ENCODE data around the gene KY.

The KY gene

DNA sequence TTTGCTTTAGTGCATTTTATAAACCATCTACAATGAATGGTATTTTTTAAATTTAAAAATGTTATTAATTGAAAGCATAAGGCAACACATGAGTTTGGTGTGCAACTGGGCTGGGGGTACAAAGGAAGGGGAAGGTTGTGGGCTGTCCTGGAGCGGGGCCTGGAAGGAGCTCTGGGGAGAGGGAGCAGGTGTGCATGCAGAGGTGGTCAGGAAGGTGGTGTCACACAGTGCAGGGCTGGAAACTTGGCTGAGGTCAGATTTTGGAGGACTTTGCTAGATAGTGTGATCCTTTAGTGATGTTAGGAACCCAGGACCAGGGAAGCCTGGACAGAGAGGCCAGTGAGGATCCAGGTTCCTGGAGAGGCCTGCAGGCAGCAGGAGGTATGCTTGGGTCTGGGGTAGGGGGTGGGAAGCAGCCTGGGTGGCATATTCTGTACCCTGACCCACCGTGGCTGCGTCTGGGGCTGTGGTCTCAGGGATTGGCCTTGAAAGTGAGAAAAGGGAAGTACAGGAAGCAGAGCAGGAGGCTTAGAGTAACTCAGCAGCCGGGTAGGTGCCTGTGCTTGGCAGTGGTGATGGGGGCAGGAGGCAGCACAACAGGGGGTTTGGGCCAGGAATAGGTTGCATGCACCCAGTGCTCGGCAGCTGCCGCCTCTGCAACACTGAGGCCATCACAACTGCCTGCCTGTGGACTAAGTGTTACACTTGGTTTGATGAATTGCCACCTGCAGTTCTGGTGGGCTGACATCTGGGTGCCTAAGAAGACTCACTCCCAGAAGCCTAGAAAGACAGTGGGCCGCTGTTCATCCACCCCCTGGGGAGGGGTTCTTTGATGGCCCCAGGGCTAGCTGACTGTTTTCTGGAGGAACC, 33.0 kb downstream of the KY start:
- DNase-seq = no peak

DNA sequence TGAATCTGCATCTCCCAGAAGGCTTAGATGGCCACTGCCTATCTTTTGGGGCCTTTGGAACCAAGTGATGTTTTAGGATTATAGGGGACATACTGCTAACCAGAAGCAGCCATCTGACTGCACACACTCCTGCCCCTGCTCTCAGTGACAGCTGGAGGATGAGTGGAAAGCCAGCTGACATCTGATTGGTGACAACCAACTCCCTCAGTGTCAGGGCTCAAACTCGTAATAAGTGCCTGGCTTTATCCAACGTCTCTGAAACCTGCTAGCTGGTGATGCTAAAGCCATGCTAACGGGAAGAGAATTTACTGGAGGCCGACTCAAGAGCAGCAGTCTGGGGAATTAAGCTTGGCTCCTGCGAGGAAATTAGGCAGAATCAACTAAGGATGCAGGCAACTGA, 35.1 kb downstream of the KY start:
- DNase-seq = no peak

DNA sequence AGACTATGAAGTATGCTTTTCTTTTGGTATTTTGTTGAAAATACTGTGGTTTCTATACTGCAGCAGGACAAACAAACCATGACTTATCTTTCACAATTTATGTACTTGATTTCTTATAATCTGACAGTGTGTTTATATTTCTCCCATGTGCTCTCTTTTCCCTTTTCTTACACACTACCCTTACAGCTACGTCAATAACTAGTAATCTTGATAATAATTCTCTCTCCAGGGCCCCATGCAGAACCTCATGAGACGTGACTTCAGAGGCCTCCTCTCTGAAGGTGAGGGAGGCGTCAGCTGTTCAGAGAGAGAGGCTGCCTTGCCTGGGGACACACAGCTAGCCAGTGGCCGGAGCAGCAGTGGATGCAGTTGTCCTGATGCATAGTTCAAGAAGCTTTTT, 35.9 kb downstream of the KY start:
- no peak for DNase-seq

DNA sequence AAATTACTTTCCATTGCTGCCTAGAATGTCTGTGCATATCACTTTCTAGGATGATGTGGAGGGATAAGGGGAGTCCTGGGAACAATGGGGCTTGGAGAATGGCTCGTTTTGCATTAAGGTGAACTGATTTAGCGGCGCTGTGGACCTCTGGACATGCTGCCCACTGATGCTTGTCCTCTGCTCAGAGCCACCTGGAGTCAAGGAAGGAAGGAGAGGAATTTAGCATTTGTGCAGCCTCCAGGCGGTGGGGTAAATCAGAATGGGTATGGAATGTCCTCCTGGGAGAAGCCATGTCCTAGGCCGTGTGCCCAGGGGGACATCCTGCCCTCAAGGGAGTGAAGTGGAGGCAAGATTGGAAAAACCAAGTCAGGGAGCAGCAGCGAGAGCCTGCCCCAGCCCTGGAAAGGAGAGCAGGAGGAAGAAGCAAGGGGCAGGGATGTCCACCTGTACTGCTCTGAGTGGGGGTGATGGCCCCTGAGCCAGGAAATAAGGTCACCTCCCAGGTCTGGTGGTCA, 37.8 kb downstream of the KY start:
- DNase-seq = no peak

DNA sequence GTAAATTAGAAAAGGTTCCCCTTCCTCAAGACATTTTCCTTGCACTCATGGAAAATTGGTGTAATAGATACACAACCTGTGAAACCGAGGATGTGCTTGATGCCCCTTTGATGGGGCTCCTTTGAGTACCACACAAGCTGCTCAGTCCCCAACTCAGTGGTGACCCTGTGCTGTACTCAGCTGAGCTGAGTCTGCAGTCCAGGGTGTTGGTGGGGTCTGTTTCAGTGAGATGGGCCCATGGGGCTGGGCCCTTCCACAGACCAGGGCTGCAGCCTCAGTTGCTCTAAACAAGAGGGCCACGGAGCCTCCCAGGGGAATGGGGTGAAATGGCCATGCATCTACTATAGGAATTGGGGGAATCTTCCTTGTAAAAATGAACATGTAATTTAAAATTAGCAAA, 39.3 kb downstream of the KY start:
- no peak for DNase-seq

DNA sequence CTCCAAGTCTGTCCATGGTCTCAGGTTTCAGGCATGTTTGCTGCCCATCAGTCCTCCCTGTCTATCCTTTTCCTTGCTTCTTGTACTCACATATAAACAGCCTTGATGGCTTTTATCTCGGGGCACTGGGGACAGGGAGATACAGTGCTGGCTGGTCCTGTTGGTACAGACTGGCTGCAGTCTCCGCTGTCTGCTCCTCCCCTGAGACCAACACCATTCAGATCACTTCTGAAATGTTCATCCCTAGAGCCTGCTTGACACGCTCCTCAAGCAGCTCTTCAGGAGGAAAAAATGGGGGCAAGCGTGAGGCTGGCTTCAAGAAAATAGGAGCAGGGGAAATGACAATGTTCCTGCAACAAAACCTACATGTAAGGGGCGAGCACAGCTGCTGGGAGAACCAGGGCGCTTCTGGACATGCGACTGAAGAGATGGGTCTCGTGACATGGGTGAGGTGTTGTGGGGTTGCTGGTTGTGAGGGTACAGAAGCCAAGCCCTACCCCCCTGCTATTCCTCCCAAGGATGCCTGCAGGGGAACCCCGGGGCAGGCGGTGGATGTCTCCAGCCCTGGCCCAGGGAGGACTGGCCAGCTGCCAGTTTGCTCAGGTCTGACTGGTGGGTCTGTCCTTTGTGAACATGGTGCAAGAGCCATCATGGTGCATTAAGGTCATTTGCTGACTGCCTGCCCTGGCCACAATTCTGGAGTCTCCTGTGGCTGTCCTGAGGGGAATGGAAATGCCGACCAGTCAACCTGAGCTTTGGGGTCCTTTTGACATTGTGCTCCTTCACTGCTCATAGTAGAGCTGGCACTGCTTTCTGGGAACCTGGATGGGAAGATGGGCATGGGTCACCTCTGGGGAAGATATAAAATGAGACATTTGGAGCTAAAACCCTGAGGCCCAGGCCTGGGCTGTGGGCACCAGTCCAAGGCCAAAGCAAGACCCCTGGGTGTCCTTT, 40.1 kb downstream of the KY start:
- DNase-seq = no peak

DNA sequence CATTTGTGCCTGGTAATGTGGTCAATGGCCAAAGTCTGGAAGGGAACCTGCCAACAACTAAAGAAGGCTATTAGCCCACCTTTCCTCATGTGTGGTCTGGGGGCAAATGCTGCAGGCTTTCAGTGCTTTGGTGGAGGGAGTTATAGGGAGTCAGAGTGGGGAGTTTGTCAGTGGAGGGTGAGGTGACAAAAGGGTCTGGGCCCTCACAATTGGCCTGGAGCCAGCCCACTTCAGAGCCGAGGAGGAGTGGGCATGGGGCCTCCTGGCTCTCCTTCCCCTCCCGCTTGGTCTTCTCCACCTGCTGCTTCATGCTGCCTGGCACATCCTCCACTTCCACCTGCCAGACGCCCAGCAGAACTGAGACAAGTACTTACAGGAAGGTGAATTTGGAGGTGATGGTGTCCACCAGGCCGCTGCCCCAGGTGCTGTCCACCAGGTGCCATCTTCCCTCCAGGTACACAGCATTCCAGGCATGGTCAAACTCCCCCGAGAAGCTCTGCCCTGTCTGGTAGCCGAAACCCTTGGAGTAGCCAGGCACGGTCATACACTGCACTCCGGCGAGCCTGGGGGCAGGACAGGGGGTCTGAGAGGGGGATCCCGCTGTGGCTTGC, 40.9 kb downstream of the KY start:
- no peak for DNase-seq

DNA sequence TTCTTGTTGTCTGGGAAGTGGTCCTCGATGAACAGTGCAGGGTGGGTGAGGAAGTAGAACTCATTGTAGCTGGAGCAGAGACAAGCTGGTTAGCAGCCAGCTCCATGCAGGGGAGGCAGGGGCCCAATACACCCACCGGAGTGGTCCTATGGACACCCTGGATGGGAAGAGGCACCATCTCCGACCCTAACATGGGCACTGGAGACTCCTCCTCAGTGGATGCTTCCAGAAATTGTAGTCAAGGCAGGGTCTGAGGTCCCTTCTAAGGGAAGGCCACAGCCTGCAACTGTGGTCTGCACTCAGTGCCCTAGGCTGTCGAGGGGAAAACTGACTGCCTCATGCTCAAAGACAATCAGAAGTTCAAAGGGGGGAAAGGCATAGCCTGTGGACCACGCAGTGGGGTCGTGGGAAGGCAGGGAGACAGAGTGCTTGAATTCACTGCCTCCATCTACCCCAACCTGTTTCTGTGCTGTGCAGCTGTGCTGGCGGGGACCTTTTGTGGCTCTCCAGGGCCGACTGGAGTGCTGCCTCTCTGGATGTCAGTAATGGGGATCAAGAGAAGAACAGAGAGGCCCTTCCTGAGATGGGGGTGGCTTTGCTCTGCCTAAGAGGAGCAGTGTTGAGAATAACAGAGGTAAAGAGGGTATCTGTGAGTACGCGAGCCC, 41.9 kb downstream of the KY start:
- DNase-seq = no peak

DNA sequence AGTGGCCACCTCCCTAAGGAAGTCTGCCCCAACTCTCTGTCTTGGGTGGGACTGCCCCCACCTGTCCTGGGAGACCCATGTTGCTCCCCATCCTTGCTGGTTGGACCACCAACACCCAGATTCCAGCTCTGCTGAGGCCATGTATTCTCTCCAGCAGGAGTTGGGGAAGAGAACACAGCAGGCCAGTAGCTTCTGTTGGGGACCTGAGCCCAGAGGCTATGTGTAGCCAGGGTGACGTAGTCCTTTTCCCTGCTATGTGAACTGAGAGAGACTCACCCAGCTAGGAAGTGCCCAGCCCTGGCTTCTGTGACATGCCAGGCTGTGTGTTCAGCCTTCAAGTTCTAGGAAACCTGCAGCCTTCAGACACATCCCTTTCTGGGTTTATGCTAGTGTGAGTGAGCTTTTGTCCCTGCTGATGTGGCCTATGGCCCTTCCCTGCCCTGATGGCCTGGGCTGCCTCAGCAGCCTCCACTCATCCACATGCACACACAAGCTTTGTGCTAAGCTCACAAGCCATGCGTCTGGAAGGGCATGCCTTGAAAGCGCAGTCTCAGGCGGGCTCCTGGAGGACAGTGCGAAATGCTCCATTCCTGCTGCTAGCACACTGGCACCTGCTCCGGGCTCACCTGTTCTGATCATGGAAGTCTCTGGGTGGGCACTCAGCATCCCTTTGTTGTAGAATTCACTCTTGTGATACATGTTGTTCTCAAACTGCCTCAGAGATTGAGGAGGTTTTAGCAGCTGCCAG, 42.6 kb downstream of the KY start:
- DNase-seq = no peak

DNA sequence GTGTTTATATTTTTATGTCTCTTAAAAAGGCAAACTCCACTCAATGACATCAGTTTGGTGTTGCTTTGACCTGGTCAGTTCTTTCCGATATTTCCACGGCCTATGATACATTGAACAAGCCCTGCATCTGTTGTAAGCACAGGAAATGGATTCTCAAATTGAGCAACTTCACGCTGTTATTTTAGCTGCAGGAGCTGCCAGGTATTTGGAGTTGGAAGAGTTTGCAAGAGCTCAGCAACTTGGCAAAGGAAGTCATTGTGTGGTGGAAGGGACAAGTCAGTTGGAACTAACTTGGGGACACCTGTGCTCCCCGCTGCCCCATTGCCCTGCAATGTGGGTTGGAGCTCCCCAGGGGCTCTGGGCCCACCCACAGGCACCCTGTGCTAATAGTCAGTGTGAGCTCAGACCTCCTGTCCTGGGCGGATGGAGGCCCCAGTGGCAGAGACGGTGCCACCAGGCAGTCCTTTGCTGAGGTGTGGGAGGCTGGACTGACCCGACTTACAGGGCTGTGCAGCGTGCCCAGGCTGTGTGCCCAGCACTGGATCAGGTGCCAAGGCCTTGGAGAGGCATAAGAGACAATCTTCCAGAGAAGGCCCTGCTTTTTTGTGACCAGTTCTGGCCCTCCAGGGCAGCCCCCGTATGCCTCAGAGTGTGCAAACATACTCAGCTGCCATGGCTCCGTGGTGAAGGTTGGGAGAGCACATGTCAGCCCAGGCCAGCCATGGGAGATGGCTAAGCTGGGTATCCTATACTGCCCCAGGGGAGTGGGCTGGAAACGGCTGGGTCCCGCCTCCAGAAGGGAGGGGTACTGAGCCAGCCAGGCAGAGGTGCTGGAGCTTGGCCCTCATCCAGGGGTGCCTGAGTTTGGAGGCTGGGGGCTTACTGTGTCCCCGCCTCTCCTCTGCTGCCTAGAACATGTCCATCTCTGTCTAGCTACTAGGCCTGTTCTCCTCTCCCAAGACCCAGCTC, 43.5 kb downstream of the KY start:
- DNase-seq = no peak

DNA sequence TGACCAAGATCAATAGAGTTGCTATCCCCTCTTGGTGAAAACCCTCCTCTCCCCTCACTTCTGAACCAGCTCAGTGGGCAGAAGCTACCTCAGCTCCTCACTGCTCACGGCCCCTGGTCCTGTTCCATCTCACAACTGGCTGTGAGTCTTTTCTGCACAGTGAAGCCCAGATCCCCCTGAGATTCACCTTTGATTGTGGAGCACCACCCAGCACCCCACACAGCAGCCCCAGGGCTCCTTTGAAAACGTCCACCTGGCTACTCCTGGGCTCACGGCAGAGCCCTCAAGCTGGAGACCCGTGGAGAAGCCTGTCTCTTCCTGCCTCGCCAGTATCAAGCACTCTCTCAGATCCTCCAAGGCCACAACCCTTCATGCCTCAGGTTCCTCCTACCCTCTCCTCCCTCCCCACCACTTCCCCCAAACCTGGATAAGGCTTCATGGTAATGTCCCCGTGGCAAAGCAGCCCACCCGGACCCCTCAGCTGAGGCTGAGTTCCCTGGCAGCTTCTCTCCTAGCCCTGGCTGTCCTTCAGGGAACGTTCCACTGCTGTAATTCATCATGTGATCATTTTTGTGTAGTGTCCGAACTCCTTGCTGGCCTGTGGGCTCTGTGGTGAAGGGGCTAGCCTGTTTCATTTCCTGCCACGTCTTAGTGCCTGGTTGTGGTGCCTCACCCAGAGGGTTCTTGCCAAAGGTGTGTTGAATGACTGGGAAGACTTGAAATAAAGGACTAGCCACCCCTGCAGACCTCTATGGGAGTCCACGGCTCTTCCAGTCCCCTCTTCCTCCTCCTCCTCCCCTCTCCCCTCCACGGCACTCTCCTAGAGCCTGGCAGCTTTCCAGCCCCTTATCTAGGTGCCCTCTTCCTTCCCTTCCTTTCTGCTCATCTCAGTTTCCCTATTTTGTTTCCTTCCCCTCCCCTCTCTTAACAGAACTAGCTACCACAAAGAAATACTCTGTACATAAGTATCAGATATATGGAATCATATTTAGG, 44.5 kb downstream of the KY start:
- no peak for DNase-seq

DNA sequence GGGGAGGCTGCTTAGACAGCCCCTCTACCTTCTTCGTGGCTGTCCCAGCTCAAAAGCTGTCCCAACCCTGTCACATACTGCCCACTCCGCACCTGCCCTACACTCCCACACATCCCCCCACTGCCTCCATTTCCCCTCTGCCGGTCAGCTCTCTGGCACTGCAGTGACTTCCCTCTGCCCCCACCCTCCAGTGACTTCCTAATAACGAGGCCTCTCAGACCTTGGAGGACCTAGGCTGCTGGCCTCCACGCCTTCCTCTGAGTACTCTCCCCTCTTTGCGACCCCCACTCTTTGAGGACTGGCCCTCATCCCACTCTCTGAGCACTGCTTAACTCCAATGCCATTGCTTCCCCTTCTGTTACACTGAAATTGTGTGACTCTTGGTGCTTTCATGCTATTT, 45.3 kb downstream of the KY start:
- no peak for DNase-seq

DNA sequence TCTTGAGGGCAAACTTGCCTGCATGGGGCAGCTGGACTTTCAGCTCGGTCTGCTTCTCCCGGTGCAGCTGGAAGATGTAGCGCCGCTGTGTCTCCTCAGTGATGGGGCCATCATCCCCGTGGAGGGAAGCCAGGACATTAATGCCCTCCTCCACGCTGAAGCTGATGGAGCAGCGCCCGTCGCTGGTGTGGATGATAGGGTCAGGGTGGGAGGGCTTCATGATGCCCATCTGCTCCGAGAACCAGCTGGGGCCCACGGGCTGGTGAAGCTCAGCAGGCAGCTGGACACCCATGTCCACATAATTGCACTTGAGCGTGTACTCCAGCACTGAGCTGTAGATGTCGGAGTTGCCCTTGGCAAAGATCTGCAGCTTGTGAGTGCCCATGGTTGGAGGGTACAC, 46.9 kb downstream of the KY start:
- DNase-seq = no peak

DNA sequence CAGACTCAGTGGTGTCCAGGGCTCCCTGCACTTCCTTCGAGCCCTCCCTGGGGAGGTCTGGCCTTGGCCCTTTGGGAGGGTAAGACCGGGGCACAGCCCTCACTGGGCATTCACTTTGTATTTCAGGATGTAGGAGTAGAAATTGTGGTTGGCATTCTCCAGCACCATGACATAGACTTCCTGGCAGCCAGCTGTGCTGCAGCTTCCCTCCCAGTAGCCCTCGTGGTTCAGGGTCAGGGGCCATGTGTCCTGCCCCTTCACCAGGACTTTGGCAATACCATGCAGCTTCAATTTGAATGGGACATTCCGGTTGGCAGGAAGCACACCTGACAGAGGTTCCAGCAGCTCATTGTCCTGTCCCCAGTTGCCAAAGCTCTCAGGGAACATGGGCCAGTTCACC, 47.3 kb downstream of the KY start:
- no peak for DNase-seq

DNA sequence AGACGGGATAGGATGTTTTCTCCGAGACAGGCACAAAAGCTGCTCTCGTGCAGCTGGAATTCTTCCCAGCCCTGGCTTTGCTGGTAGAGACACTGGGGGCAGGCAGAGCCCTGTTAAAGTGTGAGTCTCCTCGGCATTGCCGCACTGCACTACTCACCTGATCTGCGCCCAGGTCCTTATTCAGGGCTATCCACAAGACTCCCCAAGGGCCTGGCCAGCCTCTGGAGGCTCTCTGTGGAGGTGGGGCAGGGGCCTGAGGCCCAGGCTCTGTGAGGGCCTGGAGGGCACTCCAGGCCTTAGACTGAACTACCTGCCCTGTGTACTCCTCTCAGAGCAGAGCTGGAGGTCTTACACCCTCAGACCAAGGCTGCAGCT, 48.4 kb downstream of the KY start:
- DNase-seq = no peak

DNA sequence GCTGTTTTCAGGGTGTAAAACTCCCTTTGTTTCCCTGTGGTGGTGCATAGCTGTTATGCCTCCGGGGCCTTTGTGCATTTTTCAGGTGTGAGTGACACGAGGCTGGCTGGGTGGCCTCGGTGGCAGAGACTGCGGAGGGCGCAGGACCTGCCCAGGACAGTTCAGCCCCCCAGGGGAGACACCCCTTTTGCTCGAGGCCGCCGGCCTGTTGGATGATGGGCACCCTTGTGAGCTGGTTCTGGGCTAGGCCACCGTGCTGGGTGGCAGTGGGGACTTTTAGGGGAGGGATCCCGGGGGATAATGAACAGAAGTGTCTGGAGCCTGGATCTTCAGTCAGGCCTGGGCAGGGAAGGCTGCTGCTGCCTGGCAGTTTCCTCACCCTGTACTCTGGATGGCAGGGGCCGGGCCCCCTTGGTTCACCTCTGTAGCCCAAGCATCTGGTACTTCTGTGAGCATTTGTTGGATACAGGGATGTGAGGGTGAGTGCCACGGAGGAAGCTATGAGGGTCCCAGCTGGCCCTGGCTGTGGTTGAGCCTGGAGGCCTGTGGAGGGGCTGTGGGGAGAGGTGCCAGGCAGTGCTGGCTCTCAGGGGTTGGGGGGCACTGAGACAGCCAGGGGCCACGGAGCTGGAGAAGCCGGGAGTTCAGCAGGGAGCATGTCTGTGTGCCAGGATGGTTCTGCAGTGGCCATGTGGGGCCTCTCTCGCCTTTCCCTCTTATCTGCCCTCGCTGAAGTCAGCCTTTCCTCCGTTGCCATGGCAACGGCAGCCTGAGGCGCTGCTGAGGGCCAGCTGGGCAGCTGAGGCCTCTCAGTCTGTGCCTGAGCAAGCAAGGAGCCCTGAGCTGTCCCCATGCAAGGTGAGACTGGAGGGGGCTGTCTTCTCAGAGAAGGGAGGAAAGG, 49.0 kb downstream of the KY start:
- DNase-seq = no peak

DNA sequence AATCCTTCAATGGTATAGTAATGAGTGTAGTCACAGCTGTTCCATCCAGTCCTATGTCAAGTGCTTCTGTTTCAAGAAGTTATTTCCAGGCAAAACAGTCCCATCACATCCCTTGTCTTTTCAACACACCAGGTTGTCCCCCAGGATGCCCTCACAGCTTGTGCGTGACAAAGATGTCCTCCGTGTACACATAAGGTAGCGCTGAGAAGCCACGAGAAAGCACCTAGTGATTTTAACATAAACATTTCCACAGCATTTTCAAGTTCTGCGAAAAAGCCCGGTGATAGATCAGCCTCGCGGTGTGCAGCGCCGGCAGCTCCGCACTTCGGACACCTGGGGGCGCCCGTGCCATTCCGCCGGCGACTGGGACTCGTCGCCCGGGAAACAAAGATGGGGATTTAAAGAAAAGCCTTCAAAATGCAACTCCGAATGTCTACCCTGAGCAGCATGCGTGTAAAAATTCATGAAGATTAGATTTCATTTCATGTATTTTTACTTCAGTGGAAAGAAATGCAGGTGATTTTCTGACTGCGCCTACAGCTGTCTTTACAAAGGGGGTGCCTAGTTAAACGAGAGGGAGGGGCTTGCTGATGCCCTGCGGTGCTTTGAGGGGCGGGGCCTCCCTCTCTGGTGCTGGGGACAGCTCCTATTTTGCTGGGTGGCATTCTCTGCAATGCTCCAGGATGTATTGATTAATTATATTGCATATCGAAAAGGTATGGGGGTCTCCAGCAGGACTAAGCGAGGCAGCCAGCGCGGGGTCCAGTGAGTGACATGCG, 49.9 kb downstream of the KY start:
- peak; percentile 40 for DNase-seq

DNA sequence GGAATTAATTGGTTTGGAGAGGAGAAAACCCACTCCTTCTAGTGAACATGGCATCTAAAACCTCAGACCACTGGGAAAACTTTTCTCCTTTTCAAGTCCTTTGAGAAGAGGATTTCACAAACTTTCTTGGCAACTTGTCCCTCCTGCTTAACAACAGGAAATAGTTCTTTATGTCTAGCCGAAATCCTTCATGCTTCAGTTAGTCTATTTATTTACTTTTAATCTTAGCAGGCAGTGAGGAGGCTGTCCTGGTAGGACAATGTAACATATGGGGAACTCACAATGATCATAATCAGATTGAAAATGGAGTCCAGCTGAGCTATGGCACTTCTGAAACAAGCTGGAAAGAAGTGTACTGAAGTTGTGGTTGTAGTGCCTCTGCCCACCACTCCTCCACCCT, 50.6 kb downstream of the KY start:
- no peak for DNase-seq

Measured in stimulated activated naive CD4-positive, alpha-beta T cell treated with Interleukin-2 at 50 U/mL for 16 hours (primary cell).